Cerebellar cortex (tissue), 1 donor: ENCODE data around the gene AHNAK.
"Not testable (repeated sequence)": the region's sequence is repeated elsewhere in the genome, so short reads cannot be mapped to it uniquely, and the experiment has no call there.

ENCODE experiments used
- DNase-seq: peaks from one replicate; pipeline ENCODE4 v3.0.0-alpha.2; 2015; ENCODE audit warnings: low spot score

The AHNAK gene

DNA sequence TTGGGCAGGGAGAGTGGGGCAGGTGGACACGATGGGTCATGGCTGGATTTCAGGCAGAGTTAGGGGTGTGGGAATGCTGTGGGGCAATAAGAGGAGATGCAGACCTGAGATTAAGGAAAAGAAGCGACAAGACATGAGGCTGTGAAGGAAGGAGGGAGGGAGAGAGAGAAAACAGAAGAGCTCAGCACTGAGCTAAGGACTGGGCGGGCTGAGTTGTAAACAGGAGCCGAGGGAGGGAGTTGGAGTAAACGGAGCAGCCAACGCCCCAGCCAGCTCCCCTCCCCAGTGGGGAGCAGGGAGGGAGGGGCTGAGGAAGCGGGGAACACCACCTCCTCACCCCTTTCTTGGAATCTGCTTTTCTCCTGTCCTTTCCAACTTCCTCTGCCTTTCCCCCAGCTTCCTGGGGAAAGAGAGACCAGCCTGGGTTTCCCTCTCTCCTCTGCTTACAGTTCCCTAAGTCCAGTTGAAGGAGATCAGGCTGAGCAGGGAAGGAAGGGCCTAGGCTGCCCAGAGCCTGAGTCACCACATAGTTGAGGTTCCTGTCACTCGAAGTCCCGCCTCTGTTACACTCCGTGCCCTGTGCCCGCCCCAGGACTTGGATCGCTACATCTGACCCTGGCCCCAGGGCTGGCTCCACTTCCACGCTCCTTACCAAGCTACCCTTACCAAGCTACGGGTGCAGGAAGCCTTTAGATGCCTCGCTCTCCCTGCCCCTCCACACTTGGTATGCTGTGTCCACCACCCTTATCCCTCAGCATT, 6.7 kb upstream of the AHNAK start:
- peak; percentile 77 for DNase-seq

DNA sequence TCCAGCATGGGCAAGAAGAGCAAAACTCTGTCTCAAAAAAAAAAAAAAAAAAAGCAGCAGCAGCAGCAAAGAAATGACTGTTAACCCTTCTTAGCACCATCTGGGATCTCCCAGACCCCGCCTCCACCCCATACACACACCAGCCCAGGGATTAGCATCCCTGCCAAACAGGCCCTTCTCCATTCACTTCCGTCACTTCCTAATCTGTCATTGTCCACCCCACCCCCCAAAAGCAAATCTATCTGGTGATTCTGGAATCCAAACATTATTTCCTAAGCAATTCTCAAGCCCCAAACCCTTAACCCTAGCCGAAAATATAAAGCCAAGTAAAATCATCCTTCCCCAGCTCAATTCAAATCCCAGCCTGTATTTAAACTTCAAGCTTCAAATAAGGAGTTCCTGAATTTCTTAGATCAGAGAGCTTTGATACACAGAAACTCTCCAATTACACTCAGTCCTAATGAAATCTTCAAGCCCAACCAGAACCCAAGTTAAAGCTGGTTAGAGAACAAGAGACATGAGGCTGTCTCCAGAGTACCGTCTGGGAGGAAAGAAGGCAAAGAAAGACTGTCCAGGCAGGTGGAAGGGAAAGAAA, 6.0 kb upstream of the AHNAK start:
- no peak for DNase-seq

DNA sequence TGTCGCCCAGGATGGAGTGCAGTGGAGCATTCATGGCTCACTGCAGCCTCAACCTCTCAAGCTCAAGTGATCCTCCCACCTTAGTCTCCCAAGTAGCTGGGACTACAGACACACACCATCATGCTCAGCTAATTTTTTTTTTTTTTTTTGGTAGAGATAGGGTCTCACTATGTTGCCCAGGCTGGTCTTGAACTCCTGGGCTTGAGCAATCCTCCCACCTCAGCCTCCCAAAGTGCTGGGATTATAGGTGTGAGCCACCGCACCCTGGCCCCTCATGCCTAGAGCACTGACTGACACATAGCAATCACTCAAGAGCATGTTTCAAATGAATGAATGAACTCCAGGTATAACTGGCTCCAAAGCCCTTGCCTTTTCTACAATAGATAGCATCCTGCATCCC, 3.9 kb upstream of the AHNAK start:
- DNase-seq: not testable (repeated sequence)

DNA sequence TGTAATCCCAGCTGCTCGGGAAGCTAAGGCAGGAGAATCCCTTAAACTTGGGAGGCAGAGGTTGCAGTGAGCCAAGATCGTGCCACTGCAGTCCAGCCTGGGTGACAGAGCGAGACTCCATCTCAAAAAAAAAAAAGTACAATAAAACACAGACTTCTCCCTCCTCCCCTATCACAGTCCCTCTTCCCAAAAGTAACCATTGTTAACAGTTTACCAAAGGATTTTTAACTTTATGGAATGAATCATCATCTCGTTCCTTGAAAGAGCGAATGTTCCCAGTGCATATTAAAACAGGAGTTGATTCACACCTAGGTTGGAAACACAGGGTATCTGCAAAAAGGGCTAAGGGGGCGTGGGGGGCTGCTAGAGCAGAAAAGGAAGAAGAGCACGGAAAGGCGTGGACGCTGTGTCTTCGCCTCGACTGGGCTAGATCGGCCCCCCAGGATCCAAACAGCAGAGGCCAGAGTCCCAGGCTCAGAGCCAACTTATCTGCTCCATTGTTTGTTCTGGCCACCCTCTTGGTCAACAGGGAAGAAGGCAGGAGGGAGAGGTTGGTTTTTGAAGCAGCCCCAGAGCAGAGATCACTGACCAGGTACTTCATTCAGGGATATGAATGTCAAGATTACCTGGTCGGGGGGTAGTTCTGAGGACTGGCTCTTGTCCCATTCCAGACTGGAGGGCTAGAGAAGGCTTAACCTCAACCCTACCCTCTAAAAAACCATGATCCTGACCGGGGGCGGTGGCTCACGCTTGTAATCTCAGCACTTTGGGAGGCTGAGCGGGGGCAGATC, 2.1 kb upstream of the AHNAK start:
- no peak for DNase-seq

DNA sequence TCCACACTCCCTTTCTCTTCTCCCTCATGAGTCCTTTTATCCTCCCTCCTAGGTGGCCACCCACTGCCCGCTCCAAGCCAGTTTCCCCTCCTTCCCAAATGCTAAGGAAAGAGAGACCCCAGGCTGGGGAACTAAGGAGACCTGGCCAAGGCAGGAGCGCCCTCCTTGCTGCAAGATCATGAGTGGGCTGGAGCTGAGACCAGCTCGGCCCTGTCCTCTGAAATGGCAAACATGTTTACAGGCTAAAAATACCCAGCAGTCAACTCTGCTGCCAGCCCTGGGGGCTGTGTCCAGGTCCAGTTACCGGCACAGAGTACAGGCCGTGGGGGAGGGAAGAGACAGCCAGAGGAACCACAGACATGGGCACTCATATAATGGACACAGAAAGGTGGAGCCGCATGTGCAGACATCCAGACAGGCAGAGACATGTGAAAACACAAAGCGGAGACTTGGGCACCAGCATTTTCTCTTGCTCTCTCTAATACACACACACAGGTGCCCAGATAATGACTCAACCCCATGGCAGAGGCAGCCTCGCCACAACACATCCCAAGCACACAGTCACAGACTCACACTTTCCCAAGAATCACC, 1.2 kb upstream of the AHNAK start:
- peak; percentile 43 for DNase-seq

DNA sequence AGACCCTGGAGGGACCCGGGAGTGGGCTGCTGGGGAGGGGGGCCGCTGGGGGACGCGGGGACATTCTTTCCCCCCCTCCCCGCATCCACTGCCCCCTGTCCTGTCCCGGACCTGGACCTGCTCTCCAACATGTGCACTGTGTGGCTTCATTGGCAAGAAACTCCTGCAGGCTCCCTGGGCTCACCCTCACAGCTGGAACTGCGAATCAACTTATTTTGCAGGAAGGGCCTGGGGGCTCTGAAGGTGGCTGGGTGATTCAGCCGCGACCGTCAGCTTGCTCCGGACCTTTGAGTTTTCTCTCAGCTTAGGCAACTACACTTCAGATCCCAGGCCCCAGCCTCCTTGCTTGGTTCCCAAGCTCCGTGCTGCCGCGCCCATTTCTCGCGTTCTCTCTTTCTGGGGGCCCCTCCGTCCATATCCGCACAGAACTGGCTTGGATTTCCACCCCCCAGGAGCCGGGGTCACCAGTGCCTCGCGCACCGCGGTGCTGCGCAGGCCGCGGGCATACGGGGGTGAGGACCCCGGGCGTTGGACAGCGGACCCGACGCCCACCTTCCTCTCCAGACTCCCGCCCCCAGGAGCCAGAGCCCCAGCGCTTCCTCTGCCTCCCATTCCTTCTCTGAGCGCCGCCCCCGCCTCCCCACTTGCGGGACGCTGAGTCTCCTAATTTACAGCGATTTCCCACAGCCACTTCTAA, 471 bp upstream of the AHNAK start:
- peak; percentile 54 for DNase-seq

DNA sequence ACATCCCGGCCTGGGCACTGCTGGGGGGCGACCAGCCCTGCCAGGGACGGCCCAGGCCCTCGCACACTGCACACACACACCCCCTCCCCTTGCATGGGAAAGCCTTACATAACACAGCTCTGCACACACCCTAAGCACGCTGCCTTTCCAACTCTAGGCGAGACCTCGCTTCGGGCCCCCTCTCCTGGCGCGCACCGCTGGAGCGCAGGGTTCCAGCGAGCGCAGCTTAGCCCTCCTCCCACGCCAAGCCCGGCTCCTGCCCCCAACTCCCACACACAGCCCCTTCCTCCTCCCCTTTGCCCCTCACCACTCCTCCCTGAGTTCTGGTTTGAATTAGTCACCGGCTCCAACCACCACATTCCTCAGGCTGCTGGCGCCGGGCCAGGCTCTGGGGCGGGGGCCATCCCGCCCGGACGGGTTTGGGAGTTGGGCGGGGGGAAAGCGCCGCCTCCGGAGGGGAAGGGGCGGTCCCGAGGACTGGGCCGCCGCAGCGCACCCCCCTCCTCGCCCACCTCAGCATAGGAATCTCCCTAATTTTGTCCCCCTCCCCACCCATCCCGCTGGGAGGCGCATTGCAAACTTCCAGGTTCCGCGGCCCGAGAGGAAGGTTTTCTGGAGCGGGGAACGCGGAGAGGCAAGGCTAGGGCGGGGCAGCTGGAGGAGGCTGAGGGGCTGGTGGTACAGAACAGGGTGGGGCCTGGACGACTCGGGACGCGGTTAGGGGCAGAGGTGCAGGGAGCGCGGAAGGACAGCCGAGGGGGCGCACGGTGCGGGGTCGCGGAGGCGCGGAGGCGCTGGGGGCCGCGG, 966 bp downstream of the AHNAK start:
- DNase-seq: peak; percentile 77

DNA sequence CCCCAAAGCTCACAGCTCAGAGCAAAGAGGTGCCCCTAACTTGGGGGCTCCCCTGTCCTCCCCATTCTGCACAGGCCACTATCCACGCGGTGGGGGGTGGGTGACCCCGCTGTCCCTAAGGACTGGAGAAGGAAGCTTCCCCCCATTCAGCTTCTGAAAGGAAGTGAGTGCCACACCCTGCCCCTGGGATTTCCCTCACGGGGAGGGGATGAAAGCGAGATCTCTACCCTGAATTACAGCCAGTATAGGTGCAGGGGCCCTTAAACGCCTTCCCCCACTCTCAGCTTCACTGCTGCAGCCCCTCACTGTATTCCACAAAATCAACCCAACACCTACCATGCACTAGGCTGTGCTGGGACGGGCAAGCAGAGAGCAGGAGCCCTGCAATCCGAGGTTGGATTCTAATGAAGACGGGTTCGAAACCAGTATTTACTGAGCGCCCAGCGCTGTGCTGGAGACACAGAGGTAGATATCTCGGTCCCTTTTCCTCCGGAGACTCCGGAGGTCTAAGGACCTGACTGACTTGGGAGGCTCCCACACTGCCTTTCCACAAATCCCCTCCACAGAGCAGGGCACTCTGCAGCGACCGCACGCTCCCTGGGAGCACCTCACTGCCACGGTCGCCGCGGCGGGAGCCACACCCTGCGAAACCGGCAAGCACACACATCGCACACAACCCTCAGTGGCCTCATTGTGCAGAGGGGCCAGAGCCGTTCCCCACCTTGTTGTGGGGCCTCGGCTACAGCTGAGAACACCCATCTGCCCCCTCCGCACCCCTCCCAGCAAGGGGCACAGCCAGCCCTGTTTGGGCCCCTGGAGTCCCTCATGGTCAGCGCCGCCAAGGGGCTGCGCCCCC, 1.8 kb downstream of the AHNAK start:
- no peak for DNase-seq

DNA sequence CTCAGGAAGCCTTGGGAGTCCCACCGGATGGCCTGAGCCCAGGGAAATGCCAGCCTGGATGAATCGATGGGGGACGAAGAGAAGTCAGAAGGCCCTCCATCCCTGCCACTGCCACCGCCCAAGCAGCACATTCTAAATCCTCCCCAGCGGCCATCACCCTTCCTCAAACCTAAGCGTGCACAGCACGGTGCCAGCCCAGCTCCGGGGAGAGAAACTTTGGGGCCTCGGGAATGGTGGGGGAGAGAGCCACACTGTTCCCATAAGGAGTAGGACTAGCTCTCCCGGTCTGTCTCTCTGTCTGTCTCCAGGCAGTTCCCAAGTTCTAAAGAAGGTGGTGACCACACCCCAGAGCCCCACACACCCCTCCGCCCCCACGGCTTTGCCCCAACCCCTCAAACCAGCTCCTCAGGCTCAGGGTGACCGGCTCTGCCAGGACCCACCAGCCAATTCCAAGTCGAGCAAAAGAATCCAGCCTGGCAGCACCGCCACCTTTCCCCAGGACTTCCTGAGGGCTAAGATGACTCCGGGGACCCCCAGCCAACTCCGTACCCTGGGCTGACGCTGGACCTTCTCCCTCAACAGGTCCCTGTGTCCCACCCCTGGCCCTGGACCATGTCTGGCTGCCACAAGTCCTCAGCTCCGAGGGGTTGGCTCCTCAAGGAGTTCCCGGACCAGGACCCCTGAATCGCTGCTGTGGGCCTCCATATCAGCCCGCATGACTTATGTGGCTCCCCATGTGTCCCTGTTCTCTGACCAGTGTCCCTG, 2.7 kb downstream of the AHNAK start:
- no peak for DNase-seq

DNA sequence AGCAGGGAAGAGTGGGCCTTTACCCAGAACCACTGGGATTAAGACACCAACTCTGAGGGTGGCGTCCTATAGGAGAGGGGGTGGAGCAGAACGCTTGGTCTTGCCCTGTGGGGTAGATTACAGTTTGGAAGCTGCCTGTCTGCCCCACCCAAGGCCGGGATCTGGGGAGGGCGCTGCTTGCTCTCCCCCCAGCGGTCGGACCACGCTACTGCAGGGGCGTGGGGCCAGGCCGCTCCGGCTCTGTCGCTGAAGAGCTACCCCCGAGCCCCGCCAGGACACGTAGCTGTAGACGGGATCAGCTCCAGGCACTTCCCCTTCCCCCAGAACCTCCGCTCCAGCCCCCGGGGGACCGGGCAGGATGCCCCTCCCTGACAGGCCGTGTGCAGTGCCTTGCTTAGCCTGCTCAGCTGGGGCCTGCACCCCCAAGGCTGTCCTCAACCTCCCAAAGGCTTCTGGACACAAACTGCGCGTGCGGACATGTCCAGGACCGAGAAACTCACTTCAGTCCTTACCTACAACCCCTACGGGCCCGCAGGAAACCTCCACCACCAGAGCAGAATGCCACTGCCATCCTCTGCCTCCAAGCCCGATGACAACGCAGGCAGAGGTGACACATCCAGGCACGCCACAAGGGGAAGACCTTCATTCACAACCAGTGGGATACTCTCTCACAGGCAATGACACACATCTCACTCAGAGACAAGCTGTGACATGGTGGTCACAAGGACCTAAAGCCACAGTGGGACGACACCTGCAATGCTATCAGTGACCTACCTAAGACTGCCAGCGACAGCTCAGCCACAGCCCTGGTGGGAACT, 3.6 kb downstream of the AHNAK start:
- peak; percentile 73 for DNase-seq

DNA sequence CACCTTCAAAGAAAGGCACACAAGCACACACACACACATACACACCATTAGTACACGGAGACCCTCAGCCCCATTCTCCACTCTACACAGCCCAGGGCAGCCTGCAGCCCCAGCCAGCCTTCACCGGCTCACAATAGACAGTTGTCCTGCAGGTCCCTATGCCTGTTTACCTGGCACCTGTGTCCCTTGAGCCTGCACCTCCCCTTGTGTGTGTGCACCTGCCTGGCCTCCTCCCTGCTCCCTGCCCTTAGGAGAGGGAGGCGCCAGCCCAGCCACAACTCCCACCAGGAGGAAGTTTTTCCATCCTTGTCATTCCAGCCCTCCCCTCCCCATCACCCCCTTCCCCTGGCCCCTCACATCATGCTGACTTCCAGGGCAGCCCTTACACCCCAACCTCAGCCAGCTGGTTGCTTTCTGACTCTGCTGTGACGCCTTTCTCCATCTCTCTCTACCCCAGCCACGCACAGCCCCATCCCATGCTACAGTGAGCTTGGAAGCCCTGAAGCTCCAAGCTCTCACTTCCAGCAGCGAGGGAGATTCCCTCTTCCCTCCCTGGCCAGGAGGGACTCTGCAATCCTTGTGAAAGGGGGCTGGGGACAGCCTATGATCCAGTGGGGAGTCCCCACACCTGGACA, 4.4 kb downstream of the AHNAK start:
- no peak for DNase-seq

DNA sequence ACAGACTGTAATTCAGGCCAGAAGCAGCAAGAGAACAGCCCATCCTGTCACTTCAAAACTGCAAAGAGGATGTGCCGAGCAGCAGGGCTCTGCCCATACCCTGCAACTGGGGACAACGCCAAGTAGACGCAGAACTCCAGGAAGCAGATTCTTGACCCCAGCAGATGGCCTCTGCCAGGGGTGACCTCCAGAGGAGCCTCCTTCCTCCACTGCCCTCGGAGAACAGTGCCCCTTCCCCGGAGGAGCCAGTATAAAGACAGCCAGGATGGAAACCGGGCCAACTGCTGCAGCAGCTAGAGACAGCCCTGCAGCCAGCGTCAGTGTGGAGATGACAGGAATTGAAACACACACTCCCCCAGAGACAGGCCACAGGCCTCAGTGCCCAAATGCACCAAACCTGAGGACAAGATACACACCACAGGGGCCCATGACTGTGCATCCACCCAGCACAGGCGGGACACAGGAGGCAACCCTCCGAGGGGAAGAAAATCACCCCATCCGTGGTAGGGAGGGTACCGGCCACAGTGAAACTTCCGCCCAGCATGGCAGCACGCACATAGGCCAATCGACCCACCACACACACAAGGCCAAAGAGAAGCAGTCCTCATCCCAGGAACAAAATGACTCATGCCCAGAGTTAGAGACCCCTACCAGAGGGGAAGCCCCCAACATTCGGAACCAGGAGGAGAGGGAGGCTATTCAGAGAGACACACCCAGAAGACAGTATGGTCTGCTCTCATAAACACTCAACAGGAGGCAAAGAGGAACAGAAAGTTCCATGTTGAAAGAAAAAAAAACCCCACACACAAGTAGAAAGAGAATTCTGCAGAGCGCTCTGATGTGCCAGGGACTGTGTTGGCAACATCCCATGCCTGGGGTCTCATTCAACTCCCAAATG, 5.6 kb downstream of the AHNAK start:
- DNase-seq: no peak

DNA sequence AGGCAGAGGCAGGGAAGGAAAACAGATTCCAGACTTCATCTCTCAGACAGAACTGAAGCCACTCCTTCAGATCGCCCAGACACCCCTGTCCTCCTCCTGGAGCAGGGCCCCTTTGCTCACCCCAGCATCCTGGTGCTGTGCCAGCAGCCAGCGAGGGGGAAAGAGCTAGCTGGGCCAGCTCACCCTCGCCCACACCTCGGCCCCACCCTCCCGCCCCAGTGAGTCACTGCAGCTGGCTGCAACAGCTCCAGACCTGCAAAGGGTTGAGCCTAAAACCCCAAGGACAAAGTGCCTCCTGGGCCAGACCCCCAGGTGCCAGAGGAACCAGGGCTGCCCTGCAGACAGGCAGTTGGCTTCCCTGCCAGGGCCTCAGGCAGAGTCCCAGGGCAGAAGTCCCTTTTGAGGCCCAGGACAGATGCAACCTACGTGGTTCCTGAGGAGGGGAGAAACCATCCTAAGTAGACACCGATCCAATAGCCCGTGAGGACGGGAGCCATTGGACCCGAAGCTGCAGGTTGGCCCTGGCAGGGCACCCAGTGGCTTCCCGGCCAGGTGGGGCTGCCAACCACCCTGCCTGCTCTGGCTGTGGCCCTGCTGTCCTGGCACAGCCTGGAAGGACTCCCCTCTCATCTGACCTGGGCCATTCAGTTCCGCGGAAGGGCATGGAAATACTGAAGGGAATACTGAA, 7.2 kb downstream of the AHNAK start:
- no peak for DNase-seq

DNA sequence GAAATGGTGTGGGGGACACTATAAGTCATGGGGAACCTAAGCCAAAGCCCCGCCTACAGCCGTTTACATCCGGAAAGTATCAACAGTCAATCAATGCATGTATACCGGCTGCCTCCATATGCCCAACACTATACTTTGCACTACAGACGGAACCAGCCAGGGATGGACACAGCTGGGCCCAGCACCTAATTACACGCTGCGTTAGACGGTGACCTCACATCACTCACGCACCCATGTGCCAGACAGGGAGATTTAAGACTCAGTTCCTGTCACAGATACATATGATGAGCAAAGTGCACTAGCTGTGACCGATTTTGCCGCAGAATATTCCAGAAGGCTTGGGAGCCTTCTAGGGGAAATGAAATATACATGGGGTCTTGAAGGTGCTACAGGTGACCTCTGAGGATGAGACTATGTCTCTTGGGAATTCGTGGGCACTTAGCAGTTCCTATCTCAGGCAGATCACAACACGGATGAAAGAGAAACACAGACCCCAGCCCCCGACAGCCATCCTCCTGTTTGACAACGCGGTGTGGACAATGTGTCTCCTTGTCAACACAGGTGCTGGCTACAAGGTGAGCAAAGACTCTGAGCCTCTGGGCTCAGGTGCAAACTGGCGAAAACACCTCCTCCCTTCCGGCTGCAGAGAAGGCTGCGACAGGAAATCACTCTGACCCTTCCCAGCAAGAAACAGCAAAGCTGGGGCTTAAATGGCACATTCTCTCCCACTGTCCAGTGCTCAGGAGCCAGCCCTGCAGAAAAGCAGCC, 8.0 kb downstream of the AHNAK start:
- DNase-seq: no peak

DNA sequence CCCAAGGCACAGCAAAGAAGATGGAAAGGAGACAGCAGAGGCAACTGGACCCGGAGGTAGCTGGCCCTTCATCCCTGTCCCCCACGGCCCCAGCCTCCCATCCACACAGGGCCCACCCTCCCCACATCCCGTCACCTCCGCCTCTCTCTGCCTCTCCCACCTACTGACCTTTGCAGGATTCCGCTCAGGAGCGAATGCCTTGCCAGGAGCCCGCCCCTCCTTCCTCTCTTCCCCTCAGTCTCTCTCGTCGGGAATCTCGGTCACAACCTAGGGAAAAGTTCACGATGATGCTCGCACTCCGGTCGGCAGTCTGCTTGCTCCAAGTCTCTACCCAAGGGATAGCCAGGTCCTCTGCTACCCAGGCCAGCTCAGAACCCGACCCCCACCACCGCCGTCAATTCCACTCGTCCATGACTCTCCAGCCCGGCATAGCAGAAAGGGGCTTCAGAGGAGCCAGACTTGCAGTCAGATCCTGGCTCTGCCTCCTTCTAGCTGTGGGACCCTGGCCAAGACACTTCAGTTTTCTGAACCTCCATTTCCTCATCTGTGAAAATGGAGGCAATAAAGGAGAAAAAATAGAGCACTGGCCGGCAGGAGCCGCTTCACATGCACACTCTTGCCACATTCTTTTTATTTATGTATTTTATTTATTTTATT, 10.2 kb downstream of the AHNAK start:
- DNase-seq: no peak
